HEK293T (cell line): ENCODE data around the gene PABPN1.

ENCODE experiments used
- BHLHE40 ChIP-seq: fragments of 450-650 bp; IDR thresholded peaks from 2 replicates; pipeline ENCODE4 v1.6.1; 2016; ENCODE audit warnings: mild to moderate bottlenecking, moderate library complexity, borderline replicate concordance
- FOXK2 ChIP-seq: fragments of 450-650 bp; IDR thresholded peaks from 2 replicates; pipeline ENCODE4 v1.6.1; 2016; ENCODE audit warnings: mild to moderate bottlenecking
- SP1 ChIP-seq: fragments of 450-650 bp; IDR thresholded peaks from 2 replicates; pipeline ENCODE4 v1.6.1; 2017
- ZNF384 ChIP-seq: fragments of 450-650 bp; IDR thresholded peaks from 2 replicates; pipeline ENCODE4 v1.6.1; 2016

- TF ChIP-seq BHLHE40 (no peak), ZNF384 (no peak), FOXK2 (no peak), SP1 (no peak)
Observed at GRCh38 chr14:23370221-23370620, 49.0 kb downstream of the PABPN1 start.
